HepG2 (cell line): Measurements from ENCODE around the gene IL17C. TPM values are rescaled to one million over a fixed set of nuclear protein-coding genes. Genes with fewer than 3 reads are reported as not detected.
A peak's percentile ranks its signal among the peaks of the same experiment; 100 is the strongest.

Source experiments
- CREB1 ChIP-seq, 2 experiments: fragments of 450-650 bp in 1 of 2; IDR thresholded peaks; 2 replicates each; pipeline ENCODE4 v1.6.1; 2016 to 2017; ENCODE audit warnings: control low read depth in 1 of 2, mild to moderate bottlenecking in 1 of 2, missing compliant biosample characterization in 1 of 2, missing genetic modification characterization in 1 of 2
- FOXA3 ChIP-seq: IDR thresholded peaks from 2 replicates; pipeline ENCODE4 v1.6.1; 2016; ENCODE audit warnings: missing genetic modification reagents, missing compliant biosample characterization
- JDP2 ChIP-seq: sonication (generic); formaldehyde crosslinking; IDR thresholded peaks from 2 replicates; pipeline ENCODE4 v1.8.1; 2022; ENCODE audit warnings: missing genetic modification reagents, borderline replicate concordance
- KLF11 ChIP-seq: IDR thresholded peaks from 2 replicates; pipeline ENCODE4 v1.6.1; 2016; ENCODE audit warnings: missing compliant biosample characterization
- MEIS2 ChIP-seq: sonication (generic); formaldehyde crosslinking; IDR thresholded peaks from 2 replicates; pipeline ENCODE4 v1.9.0; 2021; ENCODE audit warnings: mild to moderate bottlenecking, missing genetic modification reagents
- SKI ChIP-seq: fragments of 450-650 bp; IDR thresholded peaks from one replicate; pipeline ENCODE4 v1.6.1; 2018; ENCODE audit warnings: mild to moderate bottlenecking; ENCODE audit not compliant: partially characterized antibody
- ZC3H4 ChIP-seq: sonication (generic); formaldehyde crosslinking; IDR thresholded peaks from 2 replicates; pipeline ENCODE4 v1.4.0; 2020; ENCODE audit warnings: missing genetic modification reagents, borderline replicate concordance
- ZNF124 ChIP-seq: sonication (generic); formaldehyde crosslinking; IDR thresholded peaks from 2 replicates; pipeline ENCODE4 v1.4.0; 2020; ENCODE audit warnings: missing genetic modification reagents
- ZNF205 ChIP-seq: IDR thresholded peaks from 2 replicates; pipeline ENCODE4 v1.6.1; 2018; ENCODE audit warnings: missing biosample characterization, missing genetic modification reagents
- ZNF34 ChIP-seq: sonication (generic); formaldehyde crosslinking; IDR thresholded peaks from 2 replicates; pipeline ENCODE4 v1.4.0; 2020; ENCODE audit warnings: mild to moderate bottlenecking, missing genetic modification reagents, borderline replicate concordance
- ZNF44 ChIP-seq: sonication (generic); formaldehyde crosslinking; IDR thresholded peaks from 2 replicates; pipeline ENCODE4 v1.5.1; 2020; ENCODE audit warnings: mild to moderate bottlenecking, missing genetic modification reagents
- ZNF660 ChIP-seq: sonication (generic); formaldehyde crosslinking; IDR thresholded peaks from 2 replicates; pipeline ENCODE4 v1.5.1; 2020; ENCODE audit warnings: mild to moderate bottlenecking, low read depth, missing genetic modification reagents, borderline replicate concordance
- ZNF7 ChIP-seq: IDR thresholded peaks from 2 replicates; pipeline ENCODE4 v1.6.1; 2016; ENCODE audit warnings: missing biosample characterization, missing genetic modification reagents
- ZNF775 ChIP-seq: sonication (generic); formaldehyde crosslinking; IDR thresholded peaks from 2 replicates; pipeline ENCODE4 v1.4.0; 2020; ENCODE audit warnings: missing genetic modification reagents, mild to moderate bottlenecking, moderate library complexity, borderline replicate concordance
- polyA plus RNA-seq, 8 experiments: library from polyadenylated mRNA; depleted of rRNA in 3 of 8; stranded (reverse) in 7 of 8; unstranded in 1 of 8; fragments of >200 nt; fragmentation: Illumina TruSeq in 4 of 8; extraction: Trizol in 4 of 8; gene quantifications; 2 replicates each; pipeline versions ENCODE4 v1.2.1 to v1.2.3, GENCODE V29; 2011 to 2016; ENCODE audit warnings: low read depth in 4 of 8, missing spikeins in 1 of 8, mixed read lengths in 1 of 8; ENCODE audit not compliant: insufficient read depth in 1 of 8
- total RNA-seq, 5 experiments: library from RNA; depleted of rRNA; stranded (reverse); fragments of >200 nt; fragmentation: Illumina TruSeq; extraction: Trizol; gene quantifications; 2 replicates each; pipeline ENCODE4 v1.2.3, GENCODE V29; 2016; ENCODE audit warnings: low read depth in 1 of 5
- TF ChIP-seq, protein P1 (sequence below): sonication (generic); formaldehyde crosslinking; IDR thresholded peaks from 2 replicates; pipeline ENCODE4 v1.5.1; 2020; ENCODE audit warnings: mild to moderate bottlenecking, missing genetic modification reagents, borderline replicate concordance
- TF ChIP-seq, protein P2 (sequence below): sonication (generic); formaldehyde crosslinking; IDR thresholded peaks from 2 replicates; pipeline ENCODE4 v1.8.0; 2022; ENCODE audit warnings: missing genetic modification reagents, mild to moderate bottlenecking, borderline replicate concordance
- TF ChIP-seq, protein P3 (sequence below): sonication (generic); formaldehyde crosslinking; IDR thresholded peaks from 2 replicates; pipeline ENCODE4 v1.4.0; 2020; ENCODE audit warnings: mild to moderate bottlenecking, missing genetic modification reagents
- TF ChIP-seq, protein P4 (sequence below): sonication (generic); formaldehyde crosslinking; IDR thresholded peaks from 2 replicates; pipeline ENCODE4 v1.4.0; 2020; ENCODE audit warnings: missing genetic modification reagents
- TF ChIP-seq, protein P5 (sequence below): sonication (generic); formaldehyde crosslinking; IDR thresholded peaks from 2 replicates; pipeline ENCODE4 v1.8.0; 2022; ENCODE audit warnings: mild to moderate bottlenecking, missing genetic modification reagents, borderline replicate concordance
- TF ChIP-seq, protein P6 (sequence below): sonication (generic); formaldehyde crosslinking; IDR thresholded peaks from 2 replicates; pipeline ENCODE4 v1.5.0; 2020; ENCODE audit warnings: missing genetic modification reagents

Gene IL17C
- total and polyA plus RNA-seq, 2 of the 13 experiments (the other 11 are each of a cell fraction or from before 2014, with no cell fraction given): not detected

DNA sequence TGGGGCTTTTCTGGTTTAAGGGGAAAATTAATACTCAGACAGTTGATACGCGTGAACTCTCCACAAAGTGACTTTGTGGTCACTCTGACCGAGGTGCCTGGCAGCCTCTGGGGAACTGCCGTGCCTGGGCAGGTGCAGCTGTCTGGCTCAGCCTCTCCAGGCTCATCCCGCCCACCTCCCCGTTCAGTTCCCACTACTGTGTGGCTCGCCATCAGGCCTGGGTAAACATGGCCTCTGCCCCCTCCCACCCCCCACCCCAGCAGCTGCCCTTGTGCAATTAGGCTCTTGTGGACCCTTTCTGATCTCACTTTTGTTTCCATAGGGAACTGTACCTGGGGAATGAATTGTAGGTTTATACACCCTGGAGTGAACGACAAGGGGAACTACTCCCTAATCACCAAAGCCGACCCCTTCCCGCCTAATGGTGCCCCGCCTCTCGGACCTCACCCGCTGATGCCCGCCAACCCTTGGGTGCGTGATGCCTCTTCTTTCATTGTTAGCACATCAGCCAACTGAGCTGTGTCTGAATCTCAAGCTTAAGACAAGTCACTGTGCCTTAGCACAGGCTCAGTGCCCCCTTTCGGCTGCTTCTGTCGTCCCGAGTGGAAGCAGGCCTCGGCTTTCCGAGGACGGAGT, 40.4 kb upstream of the IL17C start (continued):
- TF ChIP-seq CREB1 (IDR thresholded peaks at IDR 0.05): no peak
- TF ChIP-seq CREB1 (CRISPR knock-in tag; IDR thresholded peaks at IDR 0.05): no peak
- TF ChIP-seq FOXA3: peak; percentile 92
- TF ChIP-seq, protein P1, sequence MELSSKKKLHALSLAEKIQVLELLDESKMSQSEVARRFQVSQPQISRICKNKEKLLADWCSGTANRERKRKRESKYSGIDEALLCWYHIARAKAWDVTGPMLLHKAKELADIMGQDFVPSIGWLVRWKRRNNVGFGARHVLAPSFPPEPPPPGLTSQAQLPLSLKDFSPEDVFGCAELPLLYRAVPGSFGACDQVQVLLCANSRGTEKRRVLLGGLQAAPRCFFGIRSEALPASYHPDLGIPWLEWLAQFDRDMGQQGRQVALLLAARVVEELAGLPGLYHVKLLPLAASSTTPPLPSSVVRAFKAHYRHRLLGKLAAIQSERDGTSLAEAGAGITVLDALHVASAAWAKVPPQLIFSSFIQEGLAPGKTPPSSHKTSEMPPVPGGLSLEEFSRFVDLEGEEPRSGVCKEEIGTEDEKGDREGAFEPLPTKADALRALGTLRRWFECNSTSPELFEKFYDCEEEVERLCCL (CRISPR knock-in tag): no peak
- no peak for TF ChIP-seq ZNF7 (CRISPR knock-in tag)
- TF ChIP-seq, protein P2, sequence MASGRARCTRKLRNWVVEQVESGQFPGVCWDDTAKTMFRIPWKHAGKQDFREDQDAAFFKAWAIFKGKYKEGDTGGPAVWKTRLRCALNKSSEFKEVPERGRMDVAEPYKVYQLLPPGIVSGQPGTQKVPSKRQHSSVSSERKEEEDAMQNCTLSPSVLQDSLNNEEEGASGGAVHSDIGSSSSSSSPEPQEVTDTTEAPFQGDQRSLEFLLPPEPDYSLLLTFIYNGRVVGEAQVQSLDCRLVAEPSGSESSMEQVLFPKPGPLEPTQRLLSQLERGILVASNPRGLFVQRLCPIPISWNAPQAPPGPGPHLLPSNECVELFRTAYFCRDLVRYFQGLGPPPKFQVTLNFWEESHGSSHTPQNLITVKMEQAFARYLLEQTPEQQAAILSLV (CRISPR knock-in tag): peak; percentile 51; the same call in 1 of the 2 replicates
- no peak for TF ChIP-seq JDP2 (CRISPR knock-in tag)
- TF ChIP-seq, protein P3, sequence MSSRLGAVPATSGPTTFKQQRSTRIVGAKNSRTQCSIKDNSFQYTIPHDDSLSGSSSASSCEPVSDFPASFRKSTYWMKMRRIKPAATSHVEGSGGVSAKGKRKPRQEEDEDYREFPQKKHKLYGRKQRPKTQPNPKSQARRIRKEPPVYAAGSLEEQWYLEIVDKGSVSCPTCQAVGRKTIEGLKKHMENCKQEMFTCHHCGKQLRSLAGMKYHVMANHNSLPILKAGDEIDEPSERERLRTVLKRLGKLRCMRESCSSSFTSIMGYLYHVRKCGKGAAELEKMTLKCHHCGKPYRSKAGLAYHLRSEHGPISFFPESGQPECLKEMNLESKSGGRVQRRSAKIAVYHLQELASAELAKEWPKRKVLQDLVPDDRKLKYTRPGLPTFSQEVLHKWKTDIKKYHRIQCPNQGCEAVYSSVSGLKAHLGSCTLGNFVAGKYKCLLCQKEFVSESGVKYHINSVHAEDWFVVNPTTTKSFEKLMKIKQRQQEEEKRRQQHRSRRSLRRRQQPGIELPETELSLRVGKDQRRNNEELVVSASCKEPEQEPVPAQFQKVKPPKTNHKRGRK: no peak
- TF ChIP-seq, protein P4, sequence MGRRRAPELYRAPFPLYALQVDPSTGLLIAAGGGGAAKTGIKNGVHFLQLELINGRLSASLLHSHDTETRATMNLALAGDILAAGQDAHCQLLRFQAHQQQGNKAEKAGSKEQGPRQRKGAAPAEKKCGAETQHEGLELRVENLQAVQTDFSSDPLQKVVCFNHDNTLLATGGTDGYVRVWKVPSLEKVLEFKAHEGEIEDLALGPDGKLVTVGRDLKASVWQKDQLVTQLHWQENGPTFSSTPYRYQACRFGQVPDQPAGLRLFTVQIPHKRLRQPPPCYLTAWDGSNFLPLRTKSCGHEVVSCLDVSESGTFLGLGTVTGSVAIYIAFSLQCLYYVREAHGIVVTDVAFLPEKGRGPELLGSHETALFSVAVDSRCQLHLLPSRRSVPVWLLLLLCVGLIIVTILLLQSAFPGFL: no peak
- TF ChIP-seq ZNF775: no peak
- no peak for TF ChIP-seq ZNF660
- TF ChIP-seq MEIS2: no peak; the same call in 1 of the 2 replicates
- no peak for TF ChIP-seq ZNF34
- TF ChIP-seq ZNF44 (CRISPR knock-in tag): no peak
- peak; percentile 40; the same call in 1 of the 2 replicates for TF ChIP-seq ZNF205 (CRISPR knock-in tag)
- TF ChIP-seq, protein P5, sequence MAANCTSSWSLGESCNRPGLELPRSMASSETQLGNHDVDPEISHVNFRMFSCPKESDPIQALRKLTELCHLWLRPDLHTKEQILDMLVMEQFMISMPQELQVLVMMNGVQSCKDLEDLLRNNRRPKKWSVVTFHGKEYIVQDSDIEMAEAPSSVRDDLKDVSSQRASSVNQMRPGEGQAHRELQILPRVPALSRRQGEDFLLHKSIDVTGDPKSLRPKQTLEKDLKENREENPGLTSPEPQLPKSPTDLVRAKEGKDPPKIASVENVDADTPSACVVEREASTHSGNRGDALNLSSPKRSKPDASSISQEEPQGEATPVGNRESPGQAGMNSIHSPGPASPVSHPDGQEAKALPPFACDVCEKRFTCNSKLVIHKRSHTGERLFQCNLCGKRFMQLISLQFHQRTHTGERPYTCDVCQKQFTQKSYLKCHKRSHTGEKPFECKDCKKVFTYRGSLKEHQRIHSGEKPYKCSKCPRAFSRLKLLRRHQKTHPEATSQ (CRISPR knock-in tag): no peak
- TF ChIP-seq KLF11: no peak
- peak; percentile 33 for TF ChIP-seq SKI
- no peak for TF ChIP-seq ZNF124
- TF ChIP-seq, protein P6, sequence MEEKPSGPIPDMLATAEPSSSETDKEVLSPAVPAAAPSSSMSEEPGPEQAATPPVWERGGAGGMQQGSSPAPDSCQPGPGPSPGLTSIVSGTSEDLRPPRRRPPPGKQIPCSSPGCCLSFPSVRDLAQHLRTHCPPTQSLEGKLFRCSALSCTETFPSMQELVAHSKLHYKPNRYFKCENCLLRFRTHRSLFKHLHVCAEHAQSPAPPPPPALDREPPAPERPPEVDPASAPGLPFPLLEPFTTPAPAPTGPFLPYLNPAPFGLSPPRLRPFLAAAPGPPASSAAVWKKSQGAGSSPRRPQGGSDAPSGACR: no peak
- no peak for TF ChIP-seq ZC3H4 (CRISPR knock-in tag)
